CD4-positive, CD25-positive, alpha-beta regulatory T cell (primary cell): Measurements from ENCODE around the gene CALD1. TPM values are rescaled to one million over a fixed set of nuclear protein-coding genes. Genes with fewer than 3 reads are reported as not detected.

Source experiments
- ATAC-seq, 2 donors: fragments of 150-1000 bp; cut with Tn5 transposase; one replicate each; pipeline ENCODE4 v1.10.0; 2021; ENCODE audit warnings: low read depth in 2 of 2, moderate number of reproducible peaks in 2 of 2, moderate library complexity in 1 of 2
- DNase-seq, 3 donors: peaks; one replicate each; pipeline versions ENCODE4 v3.0.0 to v3.0.0-alpha.2; 2012 to 2022; ENCODE audit warnings: mixed read lengths in 1 of 3
- H3K27ac ChIP-seq: one replicate; pipeline ENCODE4 v1.7.0; 2013; ENCODE audit warnings: mild to moderate bottlenecking, low read length; ENCODE audit not compliant: insufficient read depth, poor library complexity, severe bottlenecking
- H3K27me3 ChIP-seq: one replicate; pipeline ENCODE4 v1.7.0; 2013; ENCODE audit warnings: low read length; ENCODE audit not compliant: control insufficient read depth, insufficient read depth
- H3K36me3 ChIP-seq: one replicate; pipeline ENCODE4 v1.7.0; 2013; ENCODE audit warnings: mild to moderate bottlenecking, low read length, moderate library complexity; ENCODE audit not compliant: control insufficient read depth, insufficient read depth
- H3K4me1 ChIP-seq: 2 replicates; pipeline ENCODE4 v1.7.0; 2013; ENCODE audit warnings: mild to moderate bottlenecking, low read length; ENCODE audit not compliant: insufficient read depth, control insufficient read depth, poor library complexity, severe bottlenecking
- H3K4me3 ChIP-seq: one replicate; pipeline ENCODE4 v1.7.0; 2013; ENCODE audit warnings: low read depth, mild to moderate bottlenecking, low read length, moderate library complexity
- H3K9me3 ChIP-seq, 2 experiments: 1 replicate in 1 of 2; 2 replicates in 1 of 2; pipeline ENCODE4 v1.7.0; 2013; ENCODE audit warnings: low read length in 2 of 2, mild to moderate bottlenecking in 1 of 2, moderate library complexity in 1 of 2; ENCODE audit not compliant: control insufficient read depth in 2 of 2
- H3K27ac Mint-ChIP-seq, 3 donors: one replicate each; pipeline ENCODE4 v1.8.0; 2020 to 2022; ENCODE audit warnings: mild to moderate bottlenecking in 3 of 3, mixed read lengths in 3 of 3, moderate library complexity in 2 of 3
- H3K27me3 Mint-ChIP-seq: one replicate; pipeline ENCODE4 v1.8.0; 2022; ENCODE audit warnings: mild to moderate bottlenecking, mixed read lengths
- H3K36me3 Mint-ChIP-seq: one replicate; pipeline ENCODE4 v1.8.0; 2020; ENCODE audit warnings: mixed read lengths
- H3K4me1 Mint-ChIP-seq, 4 donors: one replicate each; pipeline ENCODE4 v1.8.0; 2020 to 2022; ENCODE audit warnings: mixed read lengths in 4 of 4, mild to moderate bottlenecking in 1 of 4
- H3K4me3 Mint-ChIP-seq, 4 donors: one replicate each; pipeline ENCODE4 v1.8.0; 2020 to 2022; ENCODE audit warnings: mild to moderate bottlenecking in 4 of 4, mixed read lengths in 4 of 4, moderate library complexity in 3 of 4
- H3K9me3 Mint-ChIP-seq, 7 donors: one replicate each; pipeline ENCODE4 v1.8.0; 2020 to 2022; ENCODE audit warnings: mixed read lengths in 7 of 7, mild to moderate bottlenecking in 3 of 7, moderate library complexity in 2 of 7
- polyA plus RNA-seq, 4 donors: library from polyadenylated mRNA; unstranded; fragments of 300-500 nt; fragmentation: Illumina TruSeq; gene quantifications; one replicate each; pipeline ENCODE4 v1.2.3, GENCODE V29; 2021
- total RNA-seq: library from RNA; stranded (reverse); gene quantifications from one replicate; pipeline ENCODE4 v1.2.3, GENCODE V29; 2022

CALD1 gene
- total and polyA plus RNA-seq, 5 donors from 2014 or later: 0.10 to 3.9 (median 0.17) TPM; not detected in 2

DNA sequence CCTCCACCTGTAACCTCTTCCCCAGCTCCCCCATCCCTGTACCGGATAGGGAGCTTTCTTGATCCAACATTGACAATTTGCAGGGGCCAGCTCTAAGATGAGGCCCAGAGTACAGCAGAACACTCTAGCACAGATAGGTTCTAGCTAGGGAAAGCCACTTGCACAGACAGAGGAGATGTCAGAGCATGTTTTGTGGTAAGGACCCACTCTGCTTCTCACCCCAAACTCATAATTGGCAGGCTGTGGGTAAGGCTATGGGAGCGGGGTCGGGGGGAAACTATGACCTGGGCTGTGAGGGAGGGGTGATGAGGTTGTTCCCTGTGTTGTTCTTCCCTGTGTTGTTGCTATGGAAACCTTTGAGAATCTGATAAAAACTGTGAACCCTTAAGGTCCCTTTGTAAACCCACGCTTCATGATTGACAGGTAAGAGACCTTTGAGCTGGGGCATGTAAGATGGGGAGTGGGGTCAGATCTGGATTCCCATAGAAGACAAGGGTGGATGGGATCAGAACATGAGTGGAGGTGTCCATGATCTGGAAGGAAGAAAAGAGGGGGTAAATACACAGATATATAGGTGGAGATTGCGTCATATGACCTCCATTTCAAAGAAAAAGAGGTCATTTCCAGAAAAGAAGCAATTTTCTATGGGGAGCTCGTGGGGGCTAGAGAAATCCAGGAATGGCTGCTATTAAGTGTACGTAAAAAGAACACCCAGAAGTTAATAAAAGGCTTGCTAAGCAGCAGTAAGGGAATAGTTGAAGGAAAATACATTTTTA, 4.0 kb downstream of the CALD1 start:
- Histone ChIP-seq H3K36me3 (no peaks in the 10 kb centered on the region), H3K4me3 (no peak overlapping the region), H3K27ac (no peak overlapping the region), H3K27me3 (no peaks in the 10 kb centered on the region), H3K9me3 (no peaks in the 10 kb centered on the region), H3K4me1 (no peaks in the 10 kb centered on the region)
- H3K27me3 Mint-ChIP-seq: peaks cover 4% of the 10 kb centered on the region
- no peaks in the 10 kb centered on the region for H3K36me3 Mint-ChIP-seq
- peaks cover 0 to 3% (median 0%) of the 10 kb centered on the region in 4 donors for H3K4me1 Mint-ChIP-seq
- ATAC-seq (no peak), DNase-seq (no peak)
- no peak overlapping the region for H3K4me3 Mint-ChIP-seq
- no peak overlapping the region for H3K27ac Mint-ChIP-seq
- no peaks in the 10 kb centered on the region for H3K9me3 Mint-ChIP-seq

DNA sequence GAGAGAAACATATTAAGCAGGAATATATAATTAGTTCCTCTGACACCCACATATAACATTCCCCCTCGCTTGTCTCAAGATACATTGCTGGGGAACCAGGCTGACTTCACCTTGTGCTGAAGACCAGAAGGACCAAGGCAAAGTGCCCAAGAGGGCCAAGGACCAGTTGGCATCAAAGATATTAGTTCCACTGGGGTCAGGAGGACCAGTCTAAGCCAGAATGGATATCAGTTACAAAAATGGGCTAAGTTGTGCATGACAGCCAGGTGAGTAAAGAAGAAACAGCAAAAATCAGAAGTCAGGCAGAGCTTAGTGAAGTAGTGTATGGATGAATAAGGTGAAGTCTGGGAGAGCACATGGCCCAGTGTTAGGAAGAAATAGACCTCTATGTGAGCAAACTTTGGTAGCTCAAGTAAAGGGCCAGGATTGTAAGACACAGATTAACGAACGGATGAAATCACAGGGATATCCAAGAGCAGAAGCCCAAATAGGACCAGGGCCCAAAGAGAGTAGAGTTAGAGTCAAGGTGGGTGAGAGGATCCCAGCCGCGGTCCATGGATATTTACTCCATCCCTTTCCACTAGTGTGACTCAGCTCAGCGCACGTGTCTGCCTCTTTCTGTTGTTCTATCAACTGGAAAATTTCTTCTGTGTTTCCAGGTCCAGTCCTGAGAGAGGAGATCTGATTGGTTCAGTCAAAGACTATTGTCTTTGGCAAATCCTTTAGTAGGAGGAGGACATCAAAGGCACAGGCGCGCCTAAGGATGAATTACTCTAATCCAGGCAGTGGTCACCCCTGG, 5.0 kb downstream of the CALD1 start:
- H3K27me3 ChIP-seq: no peaks in the 10 kb centered on the region
- peaks cover 4% of the 10 kb centered on the region for H3K27me3 Mint-ChIP-seq
- H3K36me3 ChIP-seq: no peaks in the 10 kb centered on the region
- no peaks in the 10 kb centered on the region for H3K4me1 ChIP-seq
- DNase-seq (no peak), ATAC-seq (no peak)
- H3K4me3 ChIP-seq: no peak overlapping the region
- H3K9me3 Mint-ChIP-seq: no peaks in the 10 kb centered on the region
- H3K27ac Mint-ChIP-seq: no peak overlapping the region
- peaks cover 0 to 3% (median 0%) of the 10 kb centered on the region in 4 donors for H3K4me1 Mint-ChIP-seq
- H3K27ac ChIP-seq: no peak overlapping the region
- no peaks in the 10 kb centered on the region for H3K9me3 ChIP-seq
- H3K36me3 Mint-ChIP-seq: no peaks in the 10 kb centered on the region
- H3K4me3 Mint-ChIP-seq: no peak overlapping the region

GRCh38 chr7:134785842-134786241, 6.4 kb downstream of the CALD1 start:
- Histone ChIP-seq H3K9me3 (no peaks in the 10 kb centered on the region), H3K4me3 (no peak overlapping the region), H3K36me3 (no peaks in the 10 kb centered on the region), H3K27ac (no peak overlapping the region), H3K27me3 (no peaks in the 10 kb centered on the region), H3K4me1 (no peaks in the 10 kb centered on the region)
- Mint-ChIP-seq H3K27ac (no peak overlapping the region), H3K36me3 (no peaks in the 10 kb centered on the region), H3K27me3 (peaks cover under 1% of the 10 kb centered on the region), H3K4me3 (no peak overlapping the region), H3K9me3 (no peaks in the 10 kb centered on the region), H3K4me1 (peaks cover 0 to 3% (median 0%) of the 10 kb centered on the region in 4 donors)
- ATAC-seq (no peak), DNase-seq (no peak)

- H3K9me3 Mint-ChIP-seq: peaks cover 0 to 2% (median 0%) of the 10 kb centered on the region in 7 donors
- no peaks in the 10 kb centered on the region for H3K36me3 Mint-ChIP-seq
- ATAC-seq (no peak), DNase-seq (no peak)
- no peak overlapping the region for H3K27ac Mint-ChIP-seq
- H3K4me3 ChIP-seq: no peak overlapping the region
- no peak overlapping the region for H3K27ac ChIP-seq
- H3K4me1 Mint-ChIP-seq: peaks cover 0 to under 1% (median 0%) of the 10 kb centered on the region in 4 donors
- no peaks in the 10 kb centered on the region for H3K4me1 ChIP-seq
- no peaks in the 10 kb centered on the region for H3K36me3 ChIP-seq
- no peak overlapping the region for H3K4me3 Mint-ChIP-seq
- H3K27me3 ChIP-seq: no peaks in the 10 kb centered on the region
- H3K27me3 Mint-ChIP-seq: no peaks in the 10 kb centered on the region
- no peaks in the 10 kb centered on the region for H3K9me3 ChIP-seq
Measured at GRCh38 chr7:134787064-134787463, 7.6 kb downstream of the CALD1 start.

GRCh38 chr7:134787720-134788119, 8.3 kb downstream of the CALD1 start:
- H3K27ac ChIP-seq: no peak overlapping the region
- ATAC-seq (no peak), DNase-seq (no peak)
- no peaks in the 10 kb centered on the region for H3K4me1 Mint-ChIP-seq
- no peaks in the 10 kb centered on the region for H3K27me3 ChIP-seq
- no peaks in the 10 kb centered on the region for H3K36me3 Mint-ChIP-seq
- H3K4me3 Mint-ChIP-seq: no peak overlapping the region
- H3K4me1 ChIP-seq: no peaks in the 10 kb centered on the region
- peaks cover 0 to 2% (median 0%) of the 10 kb centered on the region in 7 donors for H3K9me3 Mint-ChIP-seq
- H3K9me3 ChIP-seq: no peaks in the 10 kb centered on the region
- no peak overlapping the region for H3K27ac Mint-ChIP-seq
- no peaks in the 10 kb centered on the region for H3K27me3 Mint-ChIP-seq
- no peak overlapping the region for H3K4me3 ChIP-seq
- H3K36me3 ChIP-seq: no peaks in the 10 kb centered on the region

DNA sequence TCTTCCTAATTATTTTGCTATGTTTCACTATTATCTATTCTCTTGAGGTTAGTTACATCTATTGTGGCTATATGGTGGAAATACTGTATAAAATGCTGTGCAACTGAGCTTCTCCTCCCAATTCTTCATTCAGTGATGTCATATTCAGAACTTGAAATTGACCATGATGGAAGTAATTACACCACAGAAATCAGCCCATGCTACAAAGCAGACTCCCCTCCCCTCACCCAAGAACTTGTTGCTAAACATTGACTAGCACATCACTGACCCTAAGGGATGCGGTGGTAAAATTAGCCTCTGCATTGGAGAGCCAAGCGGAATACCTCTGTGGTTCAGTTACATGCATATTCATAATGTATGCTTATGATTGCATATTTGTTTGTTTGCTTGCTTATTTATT, 8.8 kb downstream of the CALD1 start:
- ATAC-seq (no peak), DNase-seq (no peak)
- no peaks in the 10 kb centered on the region for H3K27me3 ChIP-seq
- H3K27ac ChIP-seq: no peak overlapping the region
- Mint-ChIP-seq H3K9me3 (peaks cover 0 to 2% (median 0%) of the 10 kb centered on the region in 7 donors), H3K4me3 (no peak overlapping the region), H3K27me3 (no peaks in the 10 kb centered on the region), H3K36me3 (no peaks in the 10 kb centered on the region), H3K27ac (no peak overlapping the region), H3K4me1 (no peaks in the 10 kb centered on the region)
- no peaks in the 10 kb centered on the region for H3K4me1 ChIP-seq
- no peaks in the 10 kb centered on the region for H3K36me3 ChIP-seq
- no peaks in the 10 kb centered on the region for H3K9me3 ChIP-seq
- no peak overlapping the region for H3K4me3 ChIP-seq

GRCh38 chr7:134789967-134790685, 10.7 kb downstream of the CALD1 start:
- no peak for ATAC-seq
- H3K27ac ChIP-seq: no peak overlapping the region
- H3K27ac Mint-ChIP-seq: peak overlapping the region in 1 of 3 donors; percentile 23

More at GRCh38 chr7:134789967-134790685, 10.7 kb downstream of the CALD1 start:
- no peak for DNase-seq
- H3K4me3 Mint-ChIP-seq: no peak overlapping the region
- no peaks in the 10 kb centered on the region for H3K27me3 Mint-ChIP-seq
- Histone ChIP-seq H3K9me3 (no peaks in the 10 kb centered on the region), H3K27me3 (no peaks in the 10 kb centered on the region), H3K36me3 (no peaks in the 10 kb centered on the region), H3K4me3 (no peak overlapping the region), H3K4me1 (no peaks in the 10 kb centered on the region)
- H3K36me3 Mint-ChIP-seq: peaks cover 4% of the 10 kb centered on the region
- H3K9me3 Mint-ChIP-seq: peaks cover 0 to 7% (median under 1%) of the 10 kb centered on the region in 7 donors
- H3K4me1 Mint-ChIP-seq: no peaks in the 10 kb centered on the region
